ENCODE results near the gene SLC24A5. TPM values are rescaled to one million over a fixed set of nuclear protein-coding genes. Genes with fewer than 3 reads are reported as not detected.

Gene SLC24A5
- total RNA-seq, 1 donor from 2014 or later = not detected

DNA sequence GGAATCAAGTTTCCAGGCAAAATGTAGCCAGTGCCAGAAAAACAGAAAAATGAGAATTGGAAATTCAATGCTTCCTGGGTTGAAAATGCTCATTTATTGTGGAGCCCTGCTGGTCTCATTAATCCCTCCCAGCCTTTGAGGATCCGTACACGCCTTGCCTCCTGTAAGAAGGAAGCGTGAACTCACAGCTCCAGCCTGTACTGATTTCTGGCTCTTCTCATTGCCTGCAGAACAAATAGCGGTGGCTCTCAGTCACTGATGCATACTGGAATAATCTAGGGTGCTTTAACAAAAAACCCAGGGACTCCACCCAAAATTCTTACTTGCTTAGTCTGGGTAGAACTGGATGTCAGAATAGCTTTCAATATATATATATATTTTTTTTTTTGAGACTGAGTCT lies 29.3 kb upstream of the SLC24A5 start:
- no peaks in the 10 kb centered on the region for H4K20me1 ChIP-seq (ENCODE audit: low read depth)
- no peak overlapping the region for H3K9ac ChIP-seq
- Mint-ChIP-seq H3K27ac (no peak overlapping the region), H3K4me1 (peaks cover 20% of the 10 kb centered on the region), H3K36me3 (no peaks in the 10 kb centered on the region), H3K9me3 (peaks cover 11% of the 10 kb centered on the region), H3K4me3 (no peak overlapping the region), H3K27me3 (ENCODE audit: insufficient read depth, low read depth) (peaks cover 6% of the 10 kb centered on the region)
- DNase-seq (ENCODE audit: low spot score) = no peak
- no peak overlapping the region for H3K4me2 ChIP-seq
- no peaks in the 10 kb centered on the region for H3K9me3 ChIP-seq (ENCODE audit: low read depth)
- no peaks in the 10 kb centered on the region for H3K79me2 ChIP-seq (ENCODE audit: low read depth)
- no peaks in the 10 kb centered on the region for H3K4me1 ChIP-seq
- H3K36me3 ChIP-seq = no peaks in the 10 kb centered on the region
- no peak for TF ChIP-seq EZH2phosphoT487 (IDR thresholded peaks at IDR 0.05)
- TF ChIP-seq, protein P1, sequence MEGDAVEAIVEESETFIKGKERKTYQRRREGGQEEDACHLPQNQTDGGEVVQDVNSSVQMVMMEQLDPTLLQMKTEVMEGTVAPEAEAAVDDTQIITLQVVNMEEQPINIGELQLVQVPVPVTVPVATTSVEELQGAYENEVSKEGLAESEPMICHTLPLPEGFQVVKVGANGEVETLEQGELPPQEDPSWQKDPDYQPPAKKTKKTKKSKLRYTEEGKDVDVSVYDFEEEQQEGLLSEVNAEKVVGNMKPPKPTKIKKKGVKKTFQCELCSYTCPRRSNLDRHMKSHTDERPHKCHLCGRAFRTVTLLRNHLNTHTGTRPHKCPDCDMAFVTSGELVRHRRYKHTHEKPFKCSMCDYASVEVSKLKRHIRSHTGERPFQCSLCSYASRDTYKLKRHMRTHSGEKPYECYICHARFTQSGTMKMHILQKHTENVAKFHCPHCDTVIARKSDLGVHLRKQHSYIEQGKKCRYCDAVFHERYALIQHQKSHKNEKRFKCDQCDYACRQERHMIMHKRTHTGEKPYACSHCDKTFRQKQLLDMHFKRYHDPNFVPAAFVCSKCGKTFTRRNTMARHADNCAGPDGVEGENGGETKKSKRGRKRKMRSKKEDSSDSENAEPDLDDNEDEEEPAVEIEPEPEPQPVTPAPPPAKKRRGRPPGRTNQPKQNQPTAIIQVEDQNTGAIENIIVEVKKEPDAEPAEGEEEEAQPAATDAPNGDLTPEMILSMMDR (IDR thresholded peaks at IDR 0.05) = no peak
- H3K27me3 ChIP-seq = no peaks in the 10 kb centered on the region
- H3F3A ChIP-seq (ENCODE audit: low read depth) = no peaks in the 10 kb centered on the region
- H3K4me3 ChIP-seq = no peak overlapping the region
- H2AFZ ChIP-seq (replicated peaks) = no peak overlapping the region
- no peak overlapping the region for H3K27ac ChIP-seq

DNA sequence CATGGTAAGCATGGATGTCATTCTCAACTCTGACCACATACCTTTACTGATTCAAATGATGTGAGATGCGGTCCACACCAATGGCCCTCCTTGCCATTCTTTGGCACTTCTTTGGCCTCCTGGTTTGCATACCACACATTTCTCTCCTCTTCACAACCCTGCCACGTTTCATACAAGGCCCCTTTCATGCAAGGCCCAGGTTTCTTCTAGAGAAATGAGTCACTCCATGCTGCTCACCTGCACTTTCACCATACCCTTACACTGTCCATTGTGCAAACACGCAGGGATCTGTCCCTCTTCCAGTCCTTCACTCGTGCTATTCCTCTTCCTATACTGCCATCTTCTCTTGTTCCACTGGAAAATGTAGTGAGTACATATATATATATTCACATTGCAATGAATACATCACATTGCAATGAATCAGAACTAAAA lies 24.4 kb upstream of the SLC24A5 start:
- Histone ChIP-seq H3K36me3 (no peaks in the 10 kb centered on the region), H3K4me2 (no peak overlapping the region), H3K27ac (no peak overlapping the region), H3K4me1 (no peaks in the 10 kb centered on the region), H3K79me2 (ENCODE audit: low read depth) (no peaks in the 10 kb centered on the region), H3F3A (ENCODE audit: low read depth) (no peaks in the 10 kb centered on the region), H3K9ac (no peak overlapping the region), H4K20me1 (ENCODE audit: low read depth) (no peaks in the 10 kb centered on the region), H2AFZ (replicated peaks) (no peak overlapping the region), H3K9me3 (ENCODE audit: low read depth) (no peaks in the 10 kb centered on the region), H3K27me3 (no peaks in the 10 kb centered on the region), H3K4me3 (no peak overlapping the region)
- TF ChIP-seq EZH2phosphoT487 (IDR thresholded peaks at IDR 0.05) = no peak
- TF ChIP-seq EZH2 (IDR thresholded peaks at IDR 0.05) = no peak
- TF ChIP-seq, protein P1 (IDR thresholded peaks at IDR 0.05) = no peak
- no peak overlapping the region for H3K4me3 Mint-ChIP-seq
- H3K4me1 Mint-ChIP-seq = peaks cover 3% of the 10 kb centered on the region
- no peaks in the 10 kb centered on the region for H3K9me3 Mint-ChIP-seq
- peaks cover 3% of the 10 kb centered on the region for H3K27me3 Mint-ChIP-seq (ENCODE audit: insufficient read depth, low read depth)
- H3K36me3 Mint-ChIP-seq = no peaks in the 10 kb centered on the region
- H3K27ac Mint-ChIP-seq = no peak overlapping the region
- DNase-seq (ENCODE audit: low spot score) = no peak

DNA sequence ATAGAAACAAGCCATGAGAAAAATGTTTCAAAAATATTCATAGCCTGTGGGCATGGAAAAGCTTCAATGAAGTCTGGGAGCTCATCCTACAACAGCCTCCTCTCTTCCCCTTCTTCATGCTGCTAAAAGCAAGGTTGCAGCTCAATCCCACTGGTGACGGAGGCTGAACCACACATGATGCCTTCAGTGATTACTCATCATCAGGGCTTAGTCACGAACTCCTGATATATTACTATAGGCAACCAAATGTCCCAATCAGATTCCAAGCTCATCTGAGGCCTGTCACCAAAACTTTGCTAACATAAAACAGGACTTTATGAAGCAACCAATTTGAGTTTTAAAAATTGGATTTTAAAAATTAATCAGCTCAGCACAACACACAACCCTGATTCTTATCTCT lies 24.0 kb upstream of the SLC24A5 start:
- no peaks in the 10 kb centered on the region for H3K79me2 ChIP-seq (ENCODE audit: low read depth)
- no peak overlapping the region for H3K9ac ChIP-seq
- no peaks in the 10 kb centered on the region for H4K20me1 ChIP-seq (ENCODE audit: low read depth)
- no peaks in the 10 kb centered on the region for H3F3A ChIP-seq (ENCODE audit: low read depth)
- H3K4me2 ChIP-seq = no peak overlapping the region
- Mint-ChIP-seq H3K4me3 (no peak overlapping the region), H3K27ac (no peak overlapping the region), H3K9me3 (no peaks in the 10 kb centered on the region), H3K4me1 (no peaks in the 10 kb centered on the region), H3K36me3 (no peaks in the 10 kb centered on the region), H3K27me3 (ENCODE audit: insufficient read depth, low read depth) (peaks cover 3% of the 10 kb centered on the region)
- no peak overlapping the region for H2AFZ ChIP-seq (replicated peaks)
- TF ChIP-seq EZH2 (IDR thresholded peaks at IDR 0.05) (no peak), EZH2phosphoT487 (IDR thresholded peaks at IDR 0.05) (no peak)
- TF ChIP-seq, protein P1 (IDR thresholded peaks at IDR 0.05) = no peak
- no peak overlapping the region for H3K4me3 ChIP-seq
- H3K4me1 ChIP-seq = no peaks in the 10 kb centered on the region
- no peaks in the 10 kb centered on the region for H3K9me3 ChIP-seq (ENCODE audit: low read depth)
- H3K27ac ChIP-seq = no peak overlapping the region
- DNase-seq (ENCODE audit: low spot score) = no peak
- H3K27me3 ChIP-seq = no peaks in the 10 kb centered on the region
- H3K36me3 ChIP-seq = no peaks in the 10 kb centered on the region
